HepG2 (cell line): ENCODE data around the gene CES3. TPM values are rescaled to one million over a fixed set of nuclear protein-coding genes. Genes with fewer than 3 reads are reported as not detected.

Source experiments
- AKAP8 ChIP-seq: sonication (generic); formaldehyde crosslinking; IDR thresholded peaks from 2 replicates; pipeline ENCODE4 v1.5.1; 2020; ENCODE audit warnings: mild to moderate bottlenecking, missing genetic modification reagents
- CREBL2 ChIP-seq: sonication (generic); formaldehyde crosslinking; IDR thresholded peaks from 2 replicates; pipeline ENCODE4 v1.8.1; 2023; ENCODE audit warnings: missing genetic modification reagents, mild to moderate bottlenecking, borderline replicate concordance
- HNF4A ChIP-seq: sonication (generic); formaldehyde crosslinking; IDR thresholded peaks from 2 replicates; pipeline ENCODE4 v1.4.0; 2020; ENCODE audit warnings: missing genetic modification reagents
- IKZF5 ChIP-seq: IDR thresholded peaks from 2 replicates; pipeline ENCODE4 v1.6.1; 2018; ENCODE audit warnings: missing genetic modification reagents, mild to moderate bottlenecking, missing compliant biosample characterization
- JARID2 ChIP-seq: sonication (generic); formaldehyde crosslinking; IDR thresholded peaks from 2 replicates; pipeline ENCODE4 v1.8.1; 2023; ENCODE audit warnings: missing genetic modification reagents, inconsistent platforms; ENCODE audit not compliant: insufficient replicate concordance
- NCOA1 ChIP-seq: sonication (generic); formaldehyde crosslinking; IDR thresholded peaks from 2 replicates; pipeline ENCODE4 v1.9.0; 2021; ENCODE audit warnings: missing genetic modification reagents
- PREB ChIP-seq: sonication (generic); formaldehyde crosslinking; IDR thresholded peaks from 2 replicates; pipeline ENCODE4 v1.4.0; 2020; ENCODE audit warnings: missing genetic modification reagents
- RFXANK ChIP-seq: IDR thresholded peaks from 2 replicates; pipeline ENCODE4 v1.6.1; 2016
- ZBTB43 ChIP-seq: sonication (generic); formaldehyde crosslinking; conservative IDR thresholded peaks from 2 replicates; pipeline ENCODE4 v1.4.0; 2020; ENCODE audit warnings: missing genetic modification reagents
- ZFP91 ChIP-seq: sonication (generic); formaldehyde crosslinking; IDR thresholded peaks from 2 replicates; pipeline ENCODE4 v1.9.0; 2022; ENCODE audit warnings: missing genetic modification reagents, mild to moderate bottlenecking, borderline replicate concordance
- ZHX2 ChIP-seq, 2 experiments: sonication (generic) in 1 of 2; formaldehyde crosslinking in 1 of 2; IDR thresholded peaks; 2 replicates each; pipeline versions ENCODE4 v1.6.1 to v1.9.0; 2014 to 2022; ENCODE audit warnings: antibody characterized with exemption in 1 of 2, borderline replicate concordance in 1 of 2, inconsistent platforms in 1 of 2, low read depth in 1 of 2, missing genetic modification reagents in 1 of 2
- ZNF280B ChIP-seq: sonication (generic); formaldehyde crosslinking; IDR thresholded peaks from 2 replicates; pipeline ENCODE4 v1.5.0; 2020; ENCODE audit warnings: missing genetic modification reagents, mild to moderate bottlenecking, borderline replicate concordance
- ZNF333 ChIP-seq: sonication (generic); formaldehyde crosslinking; IDR thresholded peaks from 2 replicates; pipeline ENCODE4 v1.4.0; 2020; ENCODE audit warnings: mild to moderate bottlenecking, missing genetic modification reagents, borderline replicate concordance
- ZNF350 ChIP-seq: sonication (generic); formaldehyde crosslinking; IDR thresholded peaks from 2 replicates; pipeline ENCODE4 v1.4.0; 2020; ENCODE audit warnings: mild to moderate bottlenecking, low read depth, missing genetic modification reagents, borderline replicate concordance
- polyA plus RNA-seq, 8 experiments: library from polyadenylated mRNA; depleted of rRNA in 3 of 8; stranded (reverse) in 7 of 8; unstranded in 1 of 8; fragments of >200 nt; fragmentation: Illumina TruSeq in 4 of 8; extraction: Trizol in 4 of 8; gene quantifications; 2 replicates each; pipeline versions ENCODE4 v1.2.1 to v1.2.3, GENCODE V29; 2011 to 2016; ENCODE audit warnings: low read depth in 4 of 8, missing spikeins in 1 of 8, mixed read lengths in 1 of 8; ENCODE audit not compliant: insufficient read depth in 1 of 8
- total RNA-seq, 5 experiments: library from RNA; depleted of rRNA; stranded (reverse); fragments of >200 nt; fragmentation: Illumina TruSeq; extraction: Trizol; gene quantifications; 2 replicates each; pipeline ENCODE4 v1.2.3, GENCODE V29; 2016; ENCODE audit warnings: low read depth in 1 of 5

CES3 gene
- total and polyA plus RNA-seq, 2 of the 13 experiments (the other 11 are each of a cell fraction or from before 2014, with no cell fraction given): 6.6 to 17.4 TPM

- TF ChIP-seq ZBTB43 (CRISPR knock-in tag) (no peak), AKAP8 (CRISPR knock-in tag) (no peak; the same call in 1 of the 2 replicates), ZNF333 (CRISPR knock-in tag) (no peak), JARID2 (CRISPR knock-in tag) (no peak), CREBL2 (CRISPR knock-in tag) (no peak), PREB (CRISPR knock-in tag) (no peak), ZFP91 (CRISPR knock-in tag) (peak; percentile 61; the same call in 1 of the 2 replicates), HNF4A (CRISPR knock-in tag) (0 out of 2 replicates have a peak, but pooled peaks have one; percentile 25), ZNF280B (no peak; the same call in 1 of the 2 replicates), IKZF5 (CRISPR knock-in tag) (peak; percentile 64; the same call in 1 of the 2 replicates), ZNF350 (peak; percentile 46; the same call in 1 of the 2 replicates), ZHX2 (IDR thresholded peaks at IDR 0.05; ENCODE audit: low read depth) (no peak), ZHX2 (CRISPR knock-in tag; IDR thresholded peaks at IDR 0.05; ENCODE audit: borderline replicate concordance) (no peak), NCOA1 (CRISPR knock-in tag) (peak; percentile 88; the same call in 1 of the 2 replicates), RFXANK (CRISPR knock-in tag) (no peak)
Observed at GRCh38 chr16:66961065-66961744, at the start of gene CES3 (continued).
